HG03354 (cell line): ENCODE results near the gene PPP3CA.
"Not testable (repeated sequence)": the region's sequence is repeated elsewhere in the genome, so short reads cannot be mapped to it uniquely, and the experiment has no call there.

Experiments
- ATAC-seq: cut with Tn5 transposase; IDR thresholded peaks from one replicate; pipeline ENCODE4 v1.9.1; 2021; ENCODE audit warnings: mild to moderate bottlenecking; ENCODE audit not compliant: unreplicated experiment, poor library complexity, severe bottlenecking

Gene PPP3CA

GRCh38 chr4:101188906-101189305 lies 158.4 kb downstream of the PPP3CA start:
- ATAC-seq, result no peak

GRCh38 chr4:101187841-101188240 lies 159.5 kb downstream of the PPP3CA start:
- no peak for ATAC-seq

GRCh38 chr4:101186567-101187184 lies 160.7 kb downstream of the PPP3CA start:
- ATAC-seq, result no peak

DNA sequence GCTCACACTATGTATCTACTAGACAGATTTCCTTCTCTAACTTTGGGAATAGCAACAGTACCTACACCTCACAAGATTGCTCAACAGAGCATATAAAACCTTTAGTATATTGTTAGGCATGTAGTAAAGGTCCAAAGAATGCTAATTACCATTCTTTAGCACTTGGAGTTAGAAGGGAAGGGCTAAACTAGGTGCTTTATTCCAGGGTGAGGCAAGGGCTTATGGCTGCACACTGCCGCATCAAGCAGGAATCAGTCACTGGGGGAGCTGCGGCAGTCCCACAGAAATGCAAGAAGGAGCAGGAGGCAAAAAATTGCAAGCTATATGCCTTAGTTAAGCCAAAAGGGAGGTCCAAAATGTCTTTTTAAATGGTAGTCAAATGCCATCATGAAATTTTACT lies 162.7 kb downstream of the PPP3CA start:
- ATAC-seq, result no peak

GRCh38 chr4:101183666-101184373 lies 163.5 kb downstream of the PPP3CA start:
- ATAC-seq, result no peak

DNA sequence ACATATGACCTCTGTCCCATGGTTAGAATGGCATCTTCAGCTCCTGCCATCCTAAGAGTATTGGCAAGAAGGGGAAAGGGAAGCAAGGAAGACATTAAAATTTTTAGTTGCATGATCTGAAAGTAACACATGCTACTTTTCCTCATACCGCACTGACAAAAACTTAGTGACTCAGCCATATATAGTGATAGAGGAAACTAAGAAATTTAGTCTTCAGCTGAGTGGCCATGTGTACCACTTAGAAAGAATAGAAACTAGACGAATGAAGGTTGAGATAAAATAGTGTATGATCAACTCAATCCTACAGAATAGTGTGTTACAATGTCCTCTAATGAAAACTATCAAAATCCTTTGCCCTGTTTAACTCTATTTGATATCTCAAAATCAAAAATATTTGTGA lies 164.1 kb downstream of the PPP3CA start:
- no peak for ATAC-seq

GRCh38 chr4:101182688-101183087 lies 164.6 kb downstream of the PPP3CA start:
- ATAC-seq, result not testable (repeated sequence)

DNA sequence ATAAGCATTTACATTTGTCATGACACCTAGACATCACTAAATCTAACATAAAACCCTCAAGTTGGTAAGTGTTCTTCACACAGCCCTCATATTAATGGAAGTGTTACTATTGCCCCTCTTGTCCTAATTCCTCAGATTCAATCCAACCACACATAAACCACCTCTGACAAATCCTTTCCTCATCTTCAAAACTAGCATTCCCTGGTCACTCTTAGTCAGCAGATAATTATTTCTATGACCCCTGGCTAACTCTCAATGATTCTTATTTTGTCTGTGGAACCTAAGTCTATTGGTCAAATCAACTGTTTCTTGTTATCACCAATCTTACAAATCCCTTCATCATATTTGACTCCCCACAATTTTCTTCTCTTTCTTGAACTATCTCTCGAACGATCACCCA lies 168.6 kb downstream of the PPP3CA start:
- no peak for ATAC-seq

GRCh38 chr4:101177154-101177553 lies 170.2 kb downstream of the PPP3CA start:
- ATAC-seq, result no peak

GRCh38 chr4:101175896-101176676 lies 171.2 kb downstream of the PPP3CA start:
- no peak for ATAC-seq

DNA sequence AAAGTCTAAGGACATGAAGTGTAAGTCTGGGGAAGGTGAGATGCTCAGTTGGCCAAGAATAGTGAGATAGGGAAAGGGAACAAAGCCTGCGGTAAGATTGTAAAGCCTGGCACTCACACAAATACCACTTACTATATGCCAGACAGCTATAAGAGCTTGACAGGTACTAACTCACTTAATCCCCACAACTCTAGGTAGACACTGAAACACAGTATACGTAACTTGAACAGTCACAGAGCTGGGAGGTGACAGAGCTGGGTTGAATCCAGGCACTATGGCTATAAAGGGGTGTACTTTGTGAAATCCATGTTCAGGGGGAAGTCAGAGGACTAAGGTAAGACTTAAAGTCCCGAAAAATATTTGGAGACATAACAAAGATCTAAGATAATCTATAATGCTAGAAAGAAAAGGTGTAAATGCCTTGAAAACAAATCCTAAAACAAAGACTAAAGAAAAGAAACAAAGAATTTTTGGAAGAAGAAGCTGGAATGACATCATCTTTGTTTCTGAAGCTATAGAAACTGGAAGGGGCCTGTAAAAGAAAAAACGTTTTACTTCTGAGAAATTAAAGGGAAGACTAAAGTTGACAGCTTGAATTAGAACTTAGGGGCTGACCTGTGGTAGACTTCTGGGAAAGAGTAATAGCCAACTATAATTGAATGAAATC lies 172.5 kb downstream of the PPP3CA start:
- no peak for ATAC-seq

DNA sequence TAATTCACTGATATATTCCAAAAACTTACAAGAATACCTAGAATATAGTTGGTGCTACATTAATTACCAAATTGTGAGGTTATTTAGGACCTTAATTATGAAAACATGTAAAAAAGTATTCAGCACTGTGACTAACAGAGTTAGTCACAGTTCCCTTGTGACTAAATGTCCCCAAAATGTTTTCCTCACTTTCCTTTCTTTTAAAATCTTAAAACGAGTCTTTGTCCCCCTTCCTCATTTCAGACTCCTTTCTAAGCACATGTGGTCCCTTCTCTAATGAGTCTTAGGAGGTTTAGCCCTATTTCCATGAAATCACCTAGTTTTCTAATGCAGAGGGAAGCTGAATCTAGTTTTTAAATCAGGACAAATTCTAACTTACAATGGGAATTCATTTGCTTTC lies 175.0 kb downstream of the PPP3CA start:
- no peak for ATAC-seq

DNA sequence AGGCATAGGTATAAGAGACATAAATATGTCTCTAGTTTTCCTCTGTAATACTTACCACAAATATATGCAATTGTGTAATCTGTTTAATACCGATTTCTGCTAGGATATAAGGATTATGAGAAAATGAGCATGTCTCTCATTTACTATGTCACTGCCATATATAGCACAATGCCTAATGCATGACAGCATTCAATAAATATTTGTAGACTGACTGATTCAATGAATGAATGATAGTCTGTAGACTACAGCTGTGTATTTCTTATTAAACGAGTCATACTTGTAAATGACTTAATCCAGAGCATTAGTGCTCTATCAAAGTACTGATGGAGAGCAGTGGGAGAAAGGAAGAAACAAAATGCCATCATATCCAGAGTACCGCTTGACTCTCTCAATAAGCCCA lies 175.6 kb downstream of the PPP3CA start:
- ATAC-seq, result no peak

DNA sequence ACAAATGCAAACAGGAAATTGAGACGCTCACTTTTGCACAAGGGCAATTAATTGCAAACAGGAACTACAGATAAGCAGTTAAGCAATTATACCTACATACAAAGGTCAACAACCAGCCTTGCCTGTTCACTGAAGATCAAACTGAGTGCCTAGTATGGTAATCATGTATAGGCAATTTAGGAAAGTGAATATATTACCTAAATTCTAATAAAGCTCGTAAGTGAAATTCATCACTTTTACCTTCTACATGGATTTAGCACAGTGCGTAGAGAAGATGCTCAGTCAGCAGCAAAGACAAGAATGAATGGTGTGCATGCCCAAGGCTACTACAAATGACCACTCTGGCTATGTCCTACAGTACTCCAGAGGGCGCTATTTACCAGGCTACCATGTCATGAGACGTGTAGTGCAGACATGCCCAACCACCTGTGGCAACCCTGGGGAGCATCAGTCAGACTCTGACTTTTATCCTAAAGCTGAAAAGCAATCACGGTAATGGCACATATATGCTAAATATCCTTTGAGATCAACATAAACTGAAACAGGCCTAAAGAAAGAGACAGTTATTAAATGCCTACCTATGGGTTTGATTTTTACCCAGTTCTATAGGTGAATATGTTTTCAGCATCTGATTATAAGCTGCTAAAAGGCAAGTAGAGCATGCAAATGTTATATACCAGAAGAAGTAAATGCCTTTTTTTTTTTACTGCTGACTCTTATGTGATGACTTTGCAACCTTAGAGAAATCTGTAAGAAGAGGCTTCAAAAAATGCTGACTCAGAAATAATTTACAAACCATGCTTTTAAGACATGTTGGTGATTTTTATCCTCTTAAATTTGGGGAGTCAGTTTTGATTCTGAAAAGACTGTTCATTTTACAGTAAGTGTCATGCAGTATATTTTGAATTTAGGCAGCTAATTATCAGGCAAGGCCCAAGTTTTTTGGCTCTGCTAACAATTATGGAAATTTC lies 178.0 kb downstream of the PPP3CA start:
- peak; percentile 100 for ATAC-seq

DNA sequence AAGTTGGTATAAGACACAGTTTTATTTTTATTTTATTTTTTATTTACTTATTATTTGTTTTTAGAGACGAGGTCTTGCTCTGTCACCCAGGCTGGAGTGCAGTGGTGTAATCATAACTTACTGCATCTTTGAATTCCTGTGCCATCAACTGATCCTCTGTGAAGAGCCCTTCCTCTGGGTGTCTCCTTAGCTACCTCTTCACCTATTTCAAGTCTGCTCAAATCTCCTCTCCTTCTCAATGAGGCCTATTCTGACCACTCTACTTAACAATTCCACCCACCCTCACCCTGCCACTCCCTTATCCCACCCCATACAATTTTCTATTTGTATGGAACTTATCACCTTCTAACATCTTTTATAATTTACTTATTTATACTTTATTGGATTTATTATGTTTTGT lies 183.4 kb downstream of the PPP3CA start:
- ATAC-seq, result no peak

DNA sequence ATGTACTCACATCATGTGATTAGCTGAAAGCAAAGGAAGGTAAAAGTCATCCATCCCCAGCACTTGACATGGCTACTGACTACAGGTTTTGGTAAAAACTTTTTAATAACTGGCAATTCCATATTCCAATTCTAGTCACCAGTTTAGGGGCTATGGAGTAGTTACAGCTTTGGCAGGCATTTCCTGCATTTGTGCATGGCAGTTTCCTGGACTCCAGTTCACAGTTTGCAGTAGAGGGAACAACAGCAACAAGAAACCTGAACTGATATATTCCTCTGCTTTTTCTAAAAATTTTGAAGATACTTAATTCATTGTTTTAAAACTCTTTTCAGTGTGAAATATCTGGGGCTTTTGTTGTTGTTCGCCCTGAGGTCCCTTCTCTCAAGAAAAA lies 184.3 kb downstream of the PPP3CA start:
- no peak for ATAC-seq

GRCh38 chr4:101160792-101161592 lies 186.3 kb downstream of the PPP3CA start:
- no peak for ATAC-seq

GRCh38 chr4:101158507-101158906 lies 188.8 kb downstream of the PPP3CA start:
- no peak for ATAC-seq

- no peak for ATAC-seq
Observed at GRCh38 chr4:101158134-101158482, 189.2 kb downstream of the PPP3CA start.
